ENCODE data around the gene ZNF107. TPM values are rescaled to one million over a fixed set of nuclear protein-coding genes. Genes with fewer than 3 reads are reported as not detected.

The ZNF107 gene
- total RNA-seq, 1 experiment from 2014 or later, result 13.0 TPM

GRCh38 chr7:64651203-64651602 lies 14.7 kb upstream of the ZNF107 start:
- BruUV-seq (replicated peaks), result no TSS peak
- Mint-ChIP-seq H3K9me3 (ENCODE audit: unreplicated experiment) (peaks cover 11% of the 10 kb centered on the region), H3K36me3 (ENCODE audit: insufficient read depth, unreplicated experiment) (no peaks in the 10 kb centered on the region)

GRCh38 chr7:64651632-64652165 lies 14.2 kb upstream of the ZNF107 start:
- intact Hi-C loops (cut with micrococcal nuclease; ENCODE audit: unreplicated experiment), result no loop called here
- no peaks in the 10 kb centered on the region for H3K4me1 ChIP-seq
- ChIA-PET CTCF (no interaction called here), POLR2A (no interaction called here)
- Mint-ChIP-seq H3K4me1 (ENCODE audit: low read depth, unreplicated experiment) (no peaks in the 10 kb centered on the region), H3K4me3 (ENCODE audit: unreplicated experiment) (no peak overlapping the region), H3K9me3 (ENCODE audit: unreplicated experiment) (peaks cover 11% of the 10 kb centered on the region), H3K27me3 (ENCODE audit: insufficient read depth, unreplicated experiment) (no peaks in the 10 kb centered on the region), H3K36me3 (ENCODE audit: insufficient read depth, unreplicated experiment) (no peaks in the 10 kb centered on the region), H3K27ac (ENCODE audit: unreplicated experiment) (no peak overlapping the region)
- TF ChIP-seq CTCF (IDR thresholded peaks at IDR 0.05; ENCODE audit: insufficient read depth in 1 of 2, low read depth in 1 of 2, low read length in 1 of 2, severe bottlenecking in 1 of 2, unreplicated experiment in 1 of 2), result no peak
- no peaks in the 10 kb centered on the region for H3K9me3 ChIP-seq
- no peak overlapping the region for H3K4me3 ChIP-seq (ENCODE audit: low read depth, low read length)
- no peaks in the 10 kb centered on the region for H3K27me3 ChIP-seq (replicated peaks; ENCODE audit: control insufficient read depth, insufficient read depth, low read length)
- DNase-seq, result no peak
- BruUV-seq (replicated peaks), result no TSS peak
- no peaks in the 10 kb centered on the region for H3K36me3 ChIP-seq (ENCODE audit: control insufficient read depth, insufficient read depth, low read length)

More at GRCh38 chr7:64651203-64651602, 14.7 kb upstream of the ZNF107 start:
- Histone ChIP-seq H3K4me3 (ENCODE audit: low read depth, low read length) (no peak overlapping the region), H3K36me3 (ENCODE audit: control insufficient read depth, insufficient read depth, low read length) (no peaks in the 10 kb centered on the region), H3K4me1 (no peaks in the 10 kb centered on the region), H3K9me3 (no peaks in the 10 kb centered on the region), H3K27me3 (replicated peaks; ENCODE audit: control insufficient read depth, insufficient read depth, low read length) (no peaks in the 10 kb centered on the region)
- ChIA-PET POLR2A (no interaction called here), CTCF (no interaction called here)
- no peaks in the 10 kb centered on the region for H3K4me1 Mint-ChIP-seq (ENCODE audit: low read depth, unreplicated experiment)
- no peak overlapping the region for H3K27ac Mint-ChIP-seq (ENCODE audit: unreplicated experiment)
- no peak for DNase-seq
- H3K4me3 Mint-ChIP-seq (ENCODE audit: unreplicated experiment), result no peak overlapping the region
- no peak for TF ChIP-seq CTCF (IDR thresholded peaks at IDR 0.05; ENCODE audit: insufficient read depth in 1 of 2, low read depth in 1 of 2, low read length in 1 of 2, severe bottlenecking in 1 of 2, unreplicated experiment in 1 of 2)
- intact Hi-C loops (cut with micrococcal nuclease; ENCODE audit: unreplicated experiment), result no loop called here
- no peaks in the 10 kb centered on the region for H3K27me3 Mint-ChIP-seq (ENCODE audit: insufficient read depth, unreplicated experiment)

GRCh38 chr7:64653721-64654401 lies 12.1 kb upstream of the ZNF107 start:
- Mint-ChIP-seq H3K9me3 (ENCODE audit: unreplicated experiment) (peaks cover 11% of the 10 kb centered on the region), H3K36me3 (ENCODE audit: insufficient read depth, unreplicated experiment) (no peaks in the 10 kb centered on the region), H3K4me3 (ENCODE audit: unreplicated experiment) (no peak overlapping the region), H3K27me3 (ENCODE audit: insufficient read depth, unreplicated experiment) (no peaks in the 10 kb centered on the region), H3K4me1 (ENCODE audit: low read depth, unreplicated experiment) (no peaks in the 10 kb centered on the region), H3K27ac (ENCODE audit: unreplicated experiment) (no peak overlapping the region)
- intact Hi-C loops (cut with micrococcal nuclease; ENCODE audit: unreplicated experiment), result no loop called here
- Histone ChIP-seq H3K36me3 (ENCODE audit: control insufficient read depth, insufficient read depth, low read length) (no peaks in the 10 kb centered on the region), H3K4me1 (no peaks in the 10 kb centered on the region), H3K27me3 (replicated peaks; ENCODE audit: control insufficient read depth, insufficient read depth, low read length) (no peaks in the 10 kb centered on the region), H3K4me3 (ENCODE audit: low read depth, low read length) (no peak overlapping the region), H3K9me3 (no peaks in the 10 kb centered on the region)
- DNase-seq, result no peak
- no peak for TF ChIP-seq CTCF (IDR thresholded peaks at IDR 0.05; ENCODE audit: insufficient read depth in 1 of 2, low read depth in 1 of 2, low read length in 1 of 2, severe bottlenecking in 1 of 2, unreplicated experiment in 1 of 2)
- ChIA-PET POLR2A (no interaction called here), CTCF (no interaction called here)
- no TSS peak for BruUV-seq (replicated peaks)

Data from Caco-2 (cell line).